Stimulated activated CD4-positive, alpha-beta T cell treated with anti-CD3 and anti-CD28 coated beads, Interleukin-12 subunit alpha, Interleukin-12 subunit beta, amount 100 ng/mL, for 48 hours (primary cell): ENCODE data around the gene TPGS2.
A peak's percentile ranks its signal among the peaks of the same experiment; 100 is the strongest.
"Not testable (repeated sequence)": the region's sequence is repeated elsewhere in the genome, so short reads cannot be mapped to it uniquely, and the experiment has no call there.

ENCODE experiments used
- DNase-seq, 3 donors: peaks; one replicate each; pipeline ENCODE4 v3.0.0-alpha.2; 2020; ENCODE audit warnings: low read depth in 2 of 3, low spot score in 1 of 3

TPGS2 gene

GRCh38 chr18:36777566-36777965 lies 51.2 kb downstream of the TPGS2 start:
- DNase-seq, result no peak

GRCh38 chr18:36776650-36777049 lies 52.2 kb downstream of the TPGS2 start:
- DNase-seq, result no peak

- DNase-seq, result no peak
Measured at GRCh38 chr18:36775396-36775795, 53.4 kb downstream of the TPGS2 start.

GRCh38 chr18:36772241-36772723 lies 56.5 kb downstream of the TPGS2 start:
- DNase-seq, result no peak

- no peak for DNase-seq
Measured at GRCh38 chr18:36771245-36771644, 57.6 kb downstream of the TPGS2 start.

GRCh38 chr18:36770315-36770946 lies 58.4 kb downstream of the TPGS2 start:
- DNase-seq, result no peak

GRCh38 chr18:36769611-36770314 lies 59.0 kb downstream of the TPGS2 start:
- peak in 1 of 3 donors; percentile 5 for DNase-seq

- DNase-seq, result no peak
Measured at GRCh38 chr18:36769172-36769571, 59.6 kb downstream of the TPGS2 start.

- DNase-seq, result no peak
Measured at GRCh38 chr18:36766836-36767235, 62.0 kb downstream of the TPGS2 start.

- not testable (repeated sequence) for DNase-seq
Measured at GRCh38 chr18:36762965-36763364, 65.8 kb downstream of the TPGS2 start.

GRCh38 chr18:36762074-36762473 lies 66.7 kb downstream of the TPGS2 start:
- no peak for DNase-seq

GRCh38 chr18:36761186-36761698 lies 67.6 kb downstream of the TPGS2 start:
- DNase-seq, result no peak

GRCh38 chr18:36760598-36760997 lies 68.2 kb downstream of the TPGS2 start:
- DNase-seq, result no peak

- no peak for DNase-seq
Measured at GRCh38 chr18:36759167-36759776, 69.5 kb downstream of the TPGS2 start.

GRCh38 chr18:36758623-36759022 lies 70.2 kb downstream of the TPGS2 start:
- no peak for DNase-seq

- DNase-seq, result no peak
Measured at GRCh38 chr18:36757991-36758390, 70.8 kb downstream of the TPGS2 start.

- DNase-seq, result no peak
Measured at GRCh38 chr18:36757081-36757480, 71.7 kb downstream of the TPGS2 start.

- no peak for DNase-seq
Measured at GRCh38 chr18:36756242-36756641, 72.6 kb downstream of the TPGS2 start.

GRCh38 chr18:36752929-36753865 lies 75.6 kb downstream of the TPGS2 start:
- no peak for DNase-seq

- no peak for DNase-seq
Measured at GRCh38 chr18:36745219-36745975, 83.4 kb downstream of the TPGS2 start.
